ENCODE results near the gene CPEB4. TPM values are rescaled to one million over a fixed set of nuclear protein-coding genes. Genes with fewer than 3 reads are reported as not detected.

CPEB4 gene
- total and polyA plus RNA-seq, 2 of the 8 experiments (the other 6 are each of a cell fraction or from before 2014, with no cell fraction given) = 8.4 to 13.4 TPM

GRCh38 chr5:173901705-173902104 lies 13.6 kb downstream of the CPEB4 start:
- H3K23me2 ChIP-seq (ENCODE audit: low read depth, low read length) = no peaks in the 10 kb centered on the region
- peaks cover 0 to 7% (median 4%) of the 10 kb centered on the region in 4 experiments; a peak in 3 of 7 replicates for H3K4me1 ChIP-seq (replicated peaks in 1 of 4; ENCODE audit: control insufficient read depth in 3 of 4, insufficient read depth in 4 of 4, low read length in 3 of 4)
- H4K91ac ChIP-seq (replicated peaks; ENCODE audit: insufficient read length, low read length) = no peak overlapping the region
- H4K20me1 ChIP-seq (replicated peaks in 1 of 2; ENCODE audit: control insufficient read depth in 1 of 2, insufficient read depth in 2 of 2, low read length in 2 of 2) = no peaks in the 10 kb centered on the region
- no peak overlapping the region for H3K9ac ChIP-seq (replicated peaks in 1 of 4; ENCODE audit: extremely low read depth in 1 of 4, low read depth in 3 of 4, low read length in 3 of 4)
- H3K18ac ChIP-seq (ENCODE audit: extremely low read depth, low read length) = peak overlapping the region; percentile 7; the same call in 1 of the 2 replicates
- H3K4me2 ChIP-seq (ENCODE audit: insufficient read depth in 1 of 2, low read depth in 2 of 2, low read length in 2 of 2) = no peak overlapping the region
- no peak overlapping the region for H3K14ac ChIP-seq (ENCODE audit: insufficient read length)
- H2BK20ac ChIP-seq (ENCODE audit: low read length) = no peak overlapping the region
- H2BK5ac ChIP-seq (ENCODE audit: low read depth, low read length) = no peak overlapping the region
- H2BK120ac ChIP-seq (replicated peaks; ENCODE audit: low read depth, low read length) = no peak overlapping the region
- no peak overlapping the region for H3K27ac ChIP-seq (ENCODE audit: low read depth, low read length)
- H3K79me1 ChIP-seq (ENCODE audit: low read depth, low read length) = no peaks in the 10 kb centered on the region
- ChIA-PET CTCF (ENCODE audit: partially characterized antibody) (interaction anchor here (1.0 to 1.7 kb wide), 3 partner anchors 24 to 56 kb away, joined by 4 to 8 read pairs (median 4); no protein-coding TSS in a partner anchor), POLR2A (ENCODE audit: partially characterized antibody) (interaction anchor here (0.9 kb wide), 1 partner anchor 11 kb away, joined by 5 read pairs; no protein-coding TSS in a partner anchor)
- no peak overlapping the region for H3K4ac ChIP-seq (replicated peaks; ENCODE audit: insufficient read length, low read depth, low read length)
- no peak overlapping the region for H4K5ac ChIP-seq (ENCODE audit: insufficient read length, low read depth, low read length)
- H3K4me3 ChIP-seq (ENCODE audit: extremely low read depth in 1 of 4, insufficient read depth in 2 of 4, low read depth in 3 of 4, low read length in 4 of 4) = no peak overlapping the region
- DNase-seq (ENCODE audit: low read depth in 1 of 2, low spot score in 2 of 2) (no peak), FAIRE-seq (no peak)
- no peak overlapping the region for H3K56ac ChIP-seq (replicated peaks; ENCODE audit: insufficient read length, low read depth, low read length)
- no peak overlapping the region for H2AK5ac ChIP-seq (ENCODE audit: low read depth, low read length)
- no peak overlapping the region for H4K8ac ChIP-seq (ENCODE audit: extremely low read depth, insufficient read depth, low read length)
- no peaks in the 10 kb centered on the region for H3K9me3 ChIP-seq (ENCODE audit: insufficient read depth in 2 of 2, low read depth in 1 of 2, low read length in 1 of 2)
- no peaks in the 10 kb centered on the region for H3K27me3 ChIP-seq (replicated peaks in 1 of 4; ENCODE audit: control insufficient read depth in 3 of 4, extremely low read depth in 1 of 4, insufficient read depth in 3 of 4, low read length in 3 of 4)
- no peaks in the 10 kb centered on the region for H3K36me3 ChIP-seq (ENCODE audit: control insufficient read depth in 2 of 4, insufficient read depth in 4 of 4, low read length in 3 of 4)
- 94% methylated on average over 3 of the region's 3 CpGs; no CpG with 5 or more reads in 1 of the 2 experiments for WGBS, 2 experiments (ENCODE audit: extremely low coverage in 1 of 2, insufficient coverage in 1 of 2, insufficient read length in 1 of 2, insufficient replicate concordance in 2 of 2, low coverage in 1 of 2, low lambda C conversion rate in 2 of 2, missing lambda C conversion rate in 1 of 2)
- H2BK12ac ChIP-seq (ENCODE audit: low read depth, low read length) = no peak overlapping the region
- H3K23ac ChIP-seq (ENCODE audit: insufficient read length) = no peak overlapping the region
- H2BK15ac ChIP-seq (ENCODE audit: low read length) = no peak overlapping the region
- no peak overlapping the region for H2AFZ ChIP-seq (ENCODE audit: low read length)
- peaks cover 0 to 24% of the 10 kb centered on the region in 2 experiments; a peak in 2 of 4 replicates for H3K79me2 ChIP-seq (ENCODE audit: control insufficient read depth in 1 of 2, insufficient read depth in 2 of 2, low read length in 2 of 2)
- TF ChIP-seq BCL11A (IDR thresholded peaks at IDR 0.05; ENCODE audit: low read depth in 2 of 2, low read length in 2 of 2) (no peak), NANOG (IDR thresholded peaks at IDR 0.05; ENCODE audit: insufficient read depth, low read depth, low read length, poor library complexity, severe bottlenecking) (no peak), SIN3A (conservative IDR thresholded peaks at IDR 0.05 in 1 of 2, IDR thresholded peaks at IDR 0.05 in 1 of 2; ENCODE audit: low read depth in 1 of 2, low read length in 2 of 2) (no peak), TCF12 (IDR thresholded peaks at IDR 0.05; ENCODE audit: low read depth, low read length) (no peak), CBX5 (IDR thresholded peaks at IDR 0.05; ENCODE audit: low read depth, low read length) (no peak), CTBP2 (IDR thresholded peaks at IDR 0.05; ENCODE audit: borderline replicate concordance, insufficient read depth, insufficient read length, low read length) (no peak), ZNF274 (IDR thresholded peaks at IDR 0.05; ENCODE audit: borderline replicate concordance, extremely low read depth, low read length) (no peak), SP1 (IDR thresholded peaks at IDR 0.05; ENCODE audit: low read depth, low read length) (no peak), USF2 (IDR thresholded peaks at IDR 0.05; ENCODE audit: low read length) (no peak), EP300 (IDR thresholded peaks at IDR 0.05; ENCODE audit: borderline replicate concordance in 1 of 2, low read depth in 2 of 2, low read length in 2 of 2) (no peak)

Data from H1 (cell line).